ENCODE measurements around the gene SMARCAL1.

The SMARCAL1 gene

GRCh38 chr2:216498379-216499352 is 86.4 kb downstream of the SMARCAL1 start, which contains the start of gene RPL37A:
RPL37A (plus strand) TSS chr2:216498844; CDS start chr2:216498875, 31 bp downstream.
- Histone ChIP-seq H3K4me1 (ENCODE audit: control insufficient read depth, insufficient read depth, low read length) (peaks cover 8% of the 10 kb centered on the region; the same call in 1 of the 2 replicates), H3K36me3 (ENCODE audit: control insufficient read depth in 2 of 2, insufficient read depth in 1 of 2, low read length in 2 of 2) (peaks cover 37 to 47% of the 10 kb centered on the region in 2 experiments), H3K9me3 (ENCODE audit: control insufficient read depth, insufficient read depth, low read depth, low read length) (no peaks in the 10 kb centered on the region), H3K4me3 (ENCODE audit: low read depth, low read length) (peak within 1 kb of the TSS; percentile 95), H3K27ac (ENCODE audit: extremely low read depth, low read depth, low read length) (peak within 1 kb of the TSS; percentile 98)
- ChIA-PET POLR2A (interaction anchor here (0.6 to 1.9 kb wide), 28 partner anchors 8 to 449 kb away, joined by 3 to 12 read pairs (median 4); partner anchors contain the start of genes SMARCAL1 and XRCC5), CTCF (interaction anchor here (0.6 to 1.5 kb wide), 5 partner anchors 20 to 495 kb away, joined by 3 to 4 read pairs (median 3); no protein-coding TSS in a partner anchor)
- TF ChIP-seq ZNF184 (tag by site-specific recombination; IDR thresholded peaks at IDR 0.05) (0 out of 2 replicates have a peak, but pooled peaks have one; percentile 25), PBX3 (CRISPR knock-in tag; IDR thresholded peaks at IDR 0.05) (0 out of 2 replicates have a peak, but pooled peaks have one; percentile 30), ZNF664 (tag by site-specific recombination; IDR thresholded peaks at IDR 0.05) (no peak), ZNF624 (tag by site-specific recombination; IDR thresholded peaks at IDR 0.05) (no peak), ZNF394 (tag by site-specific recombination; IDR thresholded peaks at IDR 0.05; ENCODE audit: borderline replicate concordance) (peak; percentile 65; the same call in 1 of the 2 replicates), ZNF132 (tag by site-specific recombination; IDR thresholded peaks at IDR 0.05; ENCODE audit: borderline replicate concordance) (no peak), SP7 (tag by site-specific recombination; IDR thresholded peaks at IDR 0.05) (peak; percentile 80), KLF9 (tag by site-specific recombination; IDR thresholded peaks at IDR 0.05; ENCODE audit: low read depth) (0 out of 2 replicates have a peak, but pooled peaks have one; percentile 47), ZNF629 (tag by site-specific recombination; IDR thresholded peaks at IDR 0.05) (peak; percentile 49; the same call in 1 of the 2 replicates), YY1 (tag by site-specific recombination; IDR thresholded peaks at IDR 0.05) (peak; percentile 57), ZNF221 (tag by site-specific recombination; IDR thresholded peaks at IDR 0.05; ENCODE audit: borderline replicate concordance) (0 out of 2 replicates have a peak, but pooled peaks have one; percentile 19), ZIC2 (tag by site-specific recombination; IDR thresholded peaks at IDR 0.05) (no peak), ZNF335 (tag by site-specific recombination; conservative IDR thresholded peaks at IDR 0.05) (peak; percentile 73), ZNF324 (tag by site-specific recombination; IDR thresholded peaks at IDR 0.05) (peak; percentile 53; the same call in 1 of the 2 replicates), ZSCAN30 (tag by site-specific recombination; IDR thresholded peaks at IDR 0.05) (peak; percentile 34; the same call in 1 of the 2 replicates), ZNF518A (tag by site-specific recombination; conservative IDR thresholded peaks at IDR 0.05; ENCODE audit: low read depth) (peak; percentile 60), ZNF692 (tag by site-specific recombination; IDR thresholded peaks at IDR 0.05) (peak; percentile 70; the same call in 1 of the 2 replicates), CTCF (tag by site-specific recombination; IDR thresholded peaks at IDR 0.05) (peak; percentile 57), ZNF2 (tag by site-specific recombination; IDR thresholded peaks at IDR 0.05) (peak; percentile 88), KLF1 (tag by site-specific recombination; IDR thresholded peaks at IDR 0.05) (peak; percentile 55), KLF17 (tag by site-specific recombination; IDR thresholded peaks at IDR 0.05) (peak; percentile 77; the same call in 1 of the 2 replicates), ZBTB17 (tag by site-specific recombination; IDR thresholded peaks at IDR 0.05) (peak; percentile 70)

Measured in HEK293 (cell line).